ENCODE data around the gene AQP9. TPM values are rescaled to one million over a fixed set of nuclear protein-coding genes. Genes with fewer than 3 reads are reported as not detected.
"Not testable (repeated sequence)": the region's sequence is repeated elsewhere in the genome, so short reads cannot be mapped to it uniquely, and the experiment has no call there.

Gene AQP9
- total RNA-seq, 4 donors from 2014 or later, result 0.50 to 5.1 (median 3.0) TPM; not detected in 1

GRCh38 chr15:58210031-58210430 is 71.8 kb downstream of the AQP9 start:
- not testable (repeated sequence) for H3K9me3 ChIP-seq, H3K36me3 ChIP-seq, H3K4me3 ChIP-seq, H3K4me1 ChIP-seq, H3K27me3 ChIP-seq, H3K27ac ChIP-seq, ATAC-seq
- 78 to 82% methylated on average over 4 of the region's 4 CpGs for WGBS, 2 donors (ENCODE audit: low coverage in 1 of 2)

- WGBS, 2 donors (ENCODE audit: low coverage in 1 of 2), result 76 to 95% methylated on average over 6 to 7 of the region's 7 CpGs
- no peak overlapping the region for H3K4me3 ChIP-seq
- no peaks in the 10 kb centered on the region for H3K9me3 ChIP-seq
- H3K36me3 ChIP-seq, result no peaks in the 10 kb centered on the region
- no peak overlapping the region for H3K27ac ChIP-seq
- H3K4me1 ChIP-seq, result no peaks in the 10 kb centered on the region
- TF ChIP-seq CTCF (IDR thresholded peaks at IDR 0.05), result peak; percentile 8 to 52 (median 28)
- TF ChIP-seq POLR2A (IDR thresholded peaks at IDR 0.05), result no peak
- H3K27me3 ChIP-seq, result no peaks in the 10 kb centered on the region
- no peak for ATAC-seq
Measured at GRCh38 chr15:58212909-58213526, 74.8 kb downstream of the AQP9 start.

- no peaks in the 10 kb centered on the region for H3K4me1 ChIP-seq
- H3K9me3 ChIP-seq, result no peaks in the 10 kb centered on the region
- WGBS, 2 donors (ENCODE audit: low coverage in 1 of 2), result 56 to 59% methylated on average over 5 of the region's 5 CpGs
- no peak for TF ChIP-seq CTCF (IDR thresholded peaks at IDR 0.05)
- no peak for TF ChIP-seq POLR2AphosphoS5 (IDR thresholded peaks at IDR 0.05)
- TF ChIP-seq POLR2A (IDR thresholded peaks at IDR 0.05), result no peak
- TF ChIP-seq EP300 (IDR thresholded peaks at IDR 0.05), result no peak
- H3K27me3 ChIP-seq, result no peaks in the 10 kb centered on the region
- ATAC-seq, result no peak
- no peak overlapping the region for H3K4me3 ChIP-seq
- H3K27ac ChIP-seq, result no peak overlapping the region
- H3K36me3 ChIP-seq, result no peaks in the 10 kb centered on the region
Measured at GRCh38 chr15:58213587-58214338, 75.6 kb downstream of the AQP9 start.

- Histone ChIP-seq H3K27ac (no peak overlapping the region), H3K9me3 (peaks cover 0 to 4% (median 0%) of the 10 kb centered on the region in 3 donors), H3K4me3 (no peak overlapping the region), H3K4me1 (no peaks in the 10 kb centered on the region), H3K27me3 (no peaks in the 10 kb centered on the region), H3K36me3 (no peaks in the 10 kb centered on the region)
- ATAC-seq, result no peak
- TF ChIP-seq EP300 (IDR thresholded peaks at IDR 0.05) (no peak), POLR2AphosphoS5 (IDR thresholded peaks at IDR 0.05) (no peak), CTCF (IDR thresholded peaks at IDR 0.05) (no peak), POLR2A (IDR thresholded peaks at IDR 0.05) (no peak)
- 73 to 75% methylated on average over 10 to 11 of the region's 11 CpGs for WGBS, 2 donors (ENCODE audit: low coverage in 1 of 2)
Measured at GRCh38 chr15:58214591-58215340, 76.6 kb downstream of the AQP9 start.

GRCh38 chr15:58217460-58217859 is 79.3 kb downstream of the AQP9 start:
- Histone ChIP-seq H3K27me3 (no peaks in the 10 kb centered on the region), H3K36me3 (no peaks in the 10 kb centered on the region), H3K9me3 (peaks cover 0 to 4% (median 0%) of the 10 kb centered on the region in 3 donors), H3K4me1 (no peaks in the 10 kb centered on the region), H3K4me3 (no peak overlapping the region), H3K27ac (no peak overlapping the region)
- TF ChIP-seq CTCF (IDR thresholded peaks at IDR 0.05), result no peak
- TF ChIP-seq POLR2AphosphoS5 (IDR thresholded peaks at IDR 0.05), result no peak
- TF ChIP-seq POLR2A (IDR thresholded peaks at IDR 0.05), result no peak
- no peak for TF ChIP-seq EP300 (IDR thresholded peaks at IDR 0.05)
- WGBS, 2 donors (ENCODE audit: low coverage in 1 of 2), result 80 to 91% methylated on average over 3 to 4 of the region's 4 CpGs
- no peak for ATAC-seq

Data from gastroesophageal sphincter (tissue), 4 donors.